HG03439 (cell line): ENCODE results near the gene ALOX5.
A peak's percentile ranks its signal among the peaks of the same experiment; 100 is the strongest.
"Not testable (repeated sequence)": the region's sequence is repeated elsewhere in the genome, so short reads cannot be mapped to it uniquely, and the experiment has no call there.

Experiments used
- ATAC-seq: cut with Tn5 transposase; IDR thresholded peaks from one replicate; pipeline ENCODE4 v1.9.1; 2021; ENCODE audit warnings: mild to moderate bottlenecking, moderate library complexity; ENCODE audit not compliant: unreplicated experiment

Gene ALOX5

GRCh38 chr10:45373576-45374349 lies at the start of gene ALOX5:
Gene ALOX5, plus strand, starts transcription at chr10:45374216. Its CDS starts 64 bp downstream, at chr10:45374280.
- ATAC-seq = peak; percentile 49

GRCh38 chr10:45325116-45325515 lies 48.9 kb upstream of the ALOX5 start:
- ATAC-seq = no peak

- not testable (repeated sequence) for ATAC-seq
These were observed 47.2 kb upstream of the ALOX5 start for GRCh38 chr10:45326864-45327263.

GRCh38 chr10:45331824-45332223 lies 42.2 kb upstream of the ALOX5 start:
- not testable (repeated sequence) for ATAC-seq

- ATAC-seq = no peak
These were observed 34.1 kb upstream of the ALOX5 start for GRCh38 chr10:45339894-45340293.

- not testable (repeated sequence) for ATAC-seq
These were observed 33.6 kb upstream of the ALOX5 start for GRCh38 chr10:45340420-45340819.

- not testable (repeated sequence) for ATAC-seq
These were observed 27.2 kb upstream of the ALOX5 start for GRCh38 chr10:45346652-45347335.

- ATAC-seq = not testable (repeated sequence)
These were observed 26.6 kb upstream of the ALOX5 start for GRCh38 chr10:45347464-45347863.

GRCh38 chr10:45348196-45348765 lies 25.7 kb upstream of the ALOX5 start:
- not testable (repeated sequence) for ATAC-seq

GRCh38 chr10:45353186-45353585 lies 20.8 kb upstream of the ALOX5 start:
- ATAC-seq = peak; percentile 72

GRCh38 chr10:45354261-45354660 lies 19.8 kb upstream of the ALOX5 start:
- no peak for ATAC-seq

GRCh38 chr10:45355494-45355893 lies 18.5 kb upstream of the ALOX5 start:
- ATAC-seq = no peak

- not testable (repeated sequence) for ATAC-seq
These were observed 15.1 kb upstream of the ALOX5 start for GRCh38 chr10:45358961-45359360.

GRCh38 chr10:45361983-45362799 lies 11.8 kb upstream of the ALOX5 start:
- not testable (repeated sequence) for ATAC-seq

- ATAC-seq = not testable (repeated sequence)
These were observed 6.4 kb upstream of the ALOX5 start for GRCh38 chr10:45367643-45368042.

GRCh38 chr10:45368181-45368580 lies 5.8 kb upstream of the ALOX5 start:
- ATAC-seq = no peak

- ATAC-seq = no peak
These were observed 3.6 kb upstream of the ALOX5 start for GRCh38 chr10:45370202-45370955.

GRCh38 chr10:45371560-45371959 lies 2.5 kb upstream of the ALOX5 start:
- no peak for ATAC-seq

- no peak for ATAC-seq
These were observed 1.6 kb upstream of the ALOX5 start for GRCh38 chr10:45372251-45372951.
